Stimulated activated CD8-positive, alpha-beta memory T cell treated with anti-CD3 and anti-CD28 coated beads, Interleukin-15, amount 100 ng/mL, for 4 hours (primary cell): ENCODE data around the gene CSMD2.

Source experiments
- DNase-seq, 2 donors: peaks; one replicate each; pipeline ENCODE4 v3.0.0-alpha.2; 2020; ENCODE audit warnings: low read depth in 2 of 2

The CSMD2 gene

GRCh38 chr1:33962061-33962460 lies 203.0 kb downstream of the CSMD2 start:
- no peak for DNase-seq

- no peak for DNase-seq
These were observed 204.7 kb downstream of the CSMD2 start for GRCh38 chr1:33960188-33960895.

- no peak for DNase-seq
These were observed 207.2 kb downstream of the CSMD2 start for GRCh38 chr1:33957854-33958253.

DNA sequence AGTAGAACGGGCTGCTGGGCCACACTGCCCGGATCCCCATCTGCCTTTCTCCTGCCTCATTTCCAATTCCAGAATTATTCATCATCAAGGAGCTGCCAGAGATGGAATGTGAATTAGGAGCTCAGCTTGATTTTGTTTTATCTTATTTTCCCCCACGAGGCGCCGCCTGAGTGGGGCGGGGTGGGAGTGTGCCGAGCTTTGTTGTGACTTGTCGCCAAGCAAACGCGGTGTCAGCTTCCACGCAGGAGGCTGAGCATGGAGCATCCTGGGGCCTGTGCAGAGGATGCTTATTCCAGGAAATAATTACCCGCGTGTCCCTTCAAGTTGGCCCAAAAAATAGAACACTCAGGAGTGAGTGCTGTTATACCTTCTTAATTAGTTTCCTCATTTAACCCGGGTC lies 209.9 kb downstream of the CSMD2 start:
- DNase-seq, result no peak

DNA sequence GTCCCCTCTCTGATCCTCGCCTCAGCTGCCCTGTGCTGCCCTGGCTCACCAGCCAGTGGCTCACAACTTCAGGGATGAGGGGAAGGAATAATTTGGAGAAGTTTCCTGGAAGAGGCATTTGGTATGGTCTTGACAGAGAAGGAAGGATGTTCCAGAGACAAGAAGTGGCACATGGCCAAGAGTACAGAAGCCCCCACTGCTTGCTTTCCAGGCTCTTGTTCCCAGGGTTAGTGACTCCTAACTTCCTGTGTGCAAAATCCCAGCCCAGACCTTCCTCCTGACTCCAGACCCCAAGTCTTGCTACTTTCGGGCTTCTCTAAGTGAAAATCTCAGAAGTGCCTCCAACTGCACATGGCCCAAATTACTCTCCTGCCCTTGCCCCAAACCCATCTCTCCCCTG lies 215.5 kb downstream of the CSMD2 start:
- no peak for DNase-seq

DNA sequence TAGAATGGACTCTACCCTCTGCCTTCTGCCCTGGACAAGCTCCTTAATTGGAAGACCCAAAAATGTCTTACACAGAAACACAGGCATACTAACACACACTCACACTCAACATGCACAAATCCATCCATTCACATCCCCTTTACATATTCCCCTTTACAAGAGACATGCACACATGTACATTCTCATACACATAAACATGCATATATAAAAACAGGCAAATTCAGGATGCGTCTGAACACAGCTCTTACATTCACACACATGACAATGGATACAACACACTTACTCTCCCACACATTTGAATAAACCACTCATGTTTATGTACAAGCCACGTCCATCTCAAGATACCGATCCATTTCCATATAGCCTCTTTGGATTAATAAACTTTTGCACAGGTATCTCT lies 216.7 kb downstream of the CSMD2 start:
- DNase-seq, result no peak

GRCh38 chr1:33946836-33947235 lies 218.2 kb downstream of the CSMD2 start:
- no peak for DNase-seq

DNA sequence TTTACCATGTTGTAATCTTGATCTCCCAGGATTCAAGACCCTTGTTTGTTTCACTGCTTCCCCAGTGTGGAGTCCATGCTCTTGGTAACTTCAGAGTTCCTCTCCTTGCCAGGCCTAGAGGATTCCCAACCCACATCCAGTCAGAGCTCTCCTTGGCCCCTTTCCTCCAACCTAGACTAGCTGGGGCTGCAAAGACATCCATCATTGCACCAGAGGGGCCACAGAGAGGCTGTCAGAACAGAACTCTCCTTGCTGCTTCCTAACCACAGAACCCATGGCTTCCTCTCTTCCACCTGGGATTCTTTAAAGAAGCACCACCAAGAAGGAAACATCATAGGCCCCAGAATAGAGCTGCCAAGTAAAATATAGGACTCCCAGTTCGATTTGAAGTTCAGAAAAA lies 220.2 kb downstream of the CSMD2 start:
- DNase-seq, result no peak

DNA sequence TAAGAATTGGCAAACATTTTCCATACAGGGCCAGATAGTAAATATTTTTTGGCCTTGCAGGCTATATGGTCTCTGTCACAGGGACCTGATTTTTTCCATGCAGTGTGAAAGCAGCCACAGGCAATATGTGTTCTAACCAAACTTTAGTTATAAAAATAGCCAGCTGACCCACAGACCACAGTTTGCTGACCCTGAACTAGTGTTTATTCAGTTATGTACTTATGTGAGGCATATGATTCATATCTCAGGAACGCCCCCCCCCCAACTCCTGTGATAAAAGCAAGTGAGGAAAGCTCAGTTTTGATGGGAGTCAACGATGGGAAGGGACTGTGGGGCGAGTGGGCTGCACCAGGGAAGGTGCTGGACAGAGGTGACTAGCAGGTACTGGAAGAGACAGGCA lies 221.1 kb downstream of the CSMD2 start:
- DNase-seq, result no peak

GRCh38 chr1:33932871-33933270 lies 232.2 kb downstream of the CSMD2 start:
- DNase-seq, result no peak

DNA sequence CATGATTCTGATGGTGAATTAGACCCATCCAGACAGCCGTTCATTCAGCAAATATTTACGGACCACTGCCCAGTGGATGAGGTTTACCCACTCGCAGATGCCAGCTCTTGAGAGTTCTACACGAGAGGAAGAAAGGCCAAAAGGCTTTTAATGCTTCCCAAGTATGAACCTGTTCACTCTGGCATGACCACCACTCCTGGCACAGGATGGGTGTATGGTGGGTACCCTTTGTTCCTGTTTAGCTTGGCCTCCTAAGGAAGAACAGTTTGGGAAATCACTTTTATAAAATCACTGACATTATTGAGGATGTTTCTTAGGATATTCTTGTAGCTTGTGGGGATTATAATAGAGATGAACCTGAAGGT lies 233.9 kb downstream of the CSMD2 start:
- no peak for DNase-seq

DNA sequence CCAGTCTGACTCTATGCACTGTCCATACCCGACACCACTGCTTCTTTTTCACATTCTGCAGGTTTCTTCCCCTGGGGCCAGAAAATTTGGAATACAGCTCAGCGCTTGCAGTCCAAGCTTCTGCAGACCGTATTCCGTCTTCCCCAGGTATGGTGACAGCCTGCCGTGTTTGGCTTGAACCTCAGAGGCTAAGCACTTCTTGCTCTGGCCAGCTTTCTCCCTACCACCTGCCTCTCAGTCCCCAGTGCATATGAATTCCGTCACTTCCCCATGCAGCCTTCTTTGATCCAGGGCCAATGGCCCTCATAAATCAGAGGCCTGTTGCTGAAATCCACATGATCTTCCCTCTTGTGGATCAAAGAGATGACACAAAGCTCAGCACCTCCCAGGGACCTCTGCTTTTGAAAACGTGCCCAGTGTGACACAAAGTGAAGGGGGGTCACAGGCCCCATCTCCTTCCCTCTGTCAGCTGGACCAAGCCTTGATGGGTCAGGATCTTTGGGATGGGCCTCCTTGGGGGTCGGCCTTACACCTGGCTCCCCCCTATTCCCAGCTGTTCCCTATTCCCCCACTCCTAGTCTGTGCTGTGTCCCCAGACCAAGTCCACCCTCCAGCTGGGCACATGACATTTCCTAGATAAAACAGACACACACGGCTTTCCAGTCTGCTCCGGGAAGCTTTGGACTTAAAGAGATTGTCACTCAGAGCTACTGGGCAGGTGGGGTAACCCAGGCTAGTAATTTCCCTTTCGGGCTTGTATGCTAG lies 234.5 kb downstream of the CSMD2 start:
- DNase-seq, result no peak

GRCh38 chr1:33928251-33928650 lies 236.8 kb downstream of the CSMD2 start:
- DNase-seq, result no peak

GRCh38 chr1:33927721-33928120 lies 237.3 kb downstream of the CSMD2 start:
- no peak for DNase-seq

DNA sequence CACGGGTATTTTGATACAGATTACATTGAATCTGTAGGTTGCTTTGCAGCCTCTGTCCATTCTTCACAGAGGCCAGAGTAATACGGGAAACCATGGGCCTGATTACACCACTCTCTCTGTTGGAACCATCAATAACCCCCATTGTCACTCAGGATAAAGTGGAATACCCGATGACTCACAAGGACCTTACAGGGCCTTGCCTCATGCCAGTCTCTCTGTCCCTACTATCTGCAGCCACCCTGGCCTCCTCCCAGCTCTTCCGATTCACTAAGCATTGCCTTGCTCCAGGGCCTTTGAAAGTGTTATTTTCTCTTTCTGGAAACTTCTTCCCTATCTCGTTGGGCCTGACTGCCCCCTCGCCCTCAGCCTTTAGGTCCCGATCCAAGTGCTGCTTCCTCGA lies 239.4 kb downstream of the CSMD2 start:
- no peak for DNase-seq

DNA sequence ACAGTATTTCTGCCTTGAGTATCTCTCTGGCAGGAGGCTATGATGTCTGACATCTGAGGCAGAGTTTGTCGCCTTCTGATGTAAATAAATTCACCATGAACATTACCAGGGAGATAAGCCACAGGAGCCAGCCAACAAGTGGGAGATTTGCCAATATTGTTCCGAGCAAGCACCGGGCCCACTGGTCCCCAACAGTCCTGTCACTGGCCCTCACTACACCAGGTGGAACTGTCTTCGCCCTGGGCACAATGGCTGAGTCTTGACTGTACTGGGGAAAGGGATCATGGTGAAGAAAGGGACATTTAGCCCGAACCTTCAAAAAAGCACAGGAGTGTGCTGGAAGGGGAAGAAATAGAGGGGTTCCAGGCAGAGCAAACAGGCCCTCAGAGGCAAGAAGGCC lies 243.7 kb downstream of the CSMD2 start:
- no peak for DNase-seq

GRCh38 chr1:33918368-33918767 lies 246.7 kb downstream of the CSMD2 start:
- DNase-seq, result no peak

GRCh38 chr1:33916786-33917185 lies 248.2 kb downstream of the CSMD2 start:
- DNase-seq, result no peak

DNA sequence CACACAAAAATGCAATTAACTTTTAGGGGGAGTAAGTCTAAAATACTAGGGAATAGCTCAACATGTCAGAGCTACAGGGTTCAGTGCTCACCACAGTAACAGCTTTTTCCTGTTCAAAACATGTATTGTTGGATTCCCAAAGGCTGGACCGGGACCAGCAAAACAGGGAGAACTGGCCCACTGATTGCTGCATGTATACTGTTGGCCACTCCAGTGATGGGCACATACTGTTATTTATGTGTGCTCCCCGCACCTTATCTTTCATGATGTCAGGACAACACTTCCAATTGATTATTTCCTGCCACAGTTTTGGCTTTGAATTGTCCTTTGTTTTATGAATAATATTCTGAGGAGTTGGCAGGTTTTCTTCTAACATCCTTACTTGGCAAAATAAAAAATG lies 250.5 kb downstream of the CSMD2 start:
- no peak for DNase-seq

DNA sequence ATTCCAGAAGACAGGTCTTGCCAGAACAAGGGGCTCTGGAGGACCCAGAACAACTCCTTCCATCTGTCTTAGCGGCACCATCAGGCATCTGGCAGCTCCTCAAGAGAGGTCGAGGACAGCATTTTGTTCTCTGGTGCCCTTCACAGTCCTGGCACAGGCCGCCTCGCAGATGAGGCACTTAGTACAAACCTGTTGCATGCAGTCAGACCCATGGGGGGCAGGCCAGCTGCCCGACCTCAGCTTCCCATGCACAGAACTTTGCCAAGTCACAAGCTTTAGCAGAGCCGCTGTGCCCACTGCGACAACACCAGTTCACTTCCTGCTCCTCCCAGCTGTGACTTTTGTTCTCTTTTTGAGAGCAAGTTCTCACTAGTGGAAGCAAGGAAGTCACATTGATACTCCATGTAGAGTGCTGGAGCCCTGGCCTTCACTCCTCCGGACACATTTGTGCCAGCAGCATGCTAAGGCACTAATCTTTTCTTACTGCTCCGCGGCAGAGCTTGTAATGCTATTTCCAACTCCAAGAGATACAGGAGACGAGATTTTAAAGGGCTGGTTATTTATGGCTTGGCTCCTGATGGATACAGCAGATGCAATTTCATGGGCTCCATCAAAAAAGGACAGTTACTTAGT lies 256.6 kb downstream of the CSMD2 start:
- DNase-seq, result no peak

DNA sequence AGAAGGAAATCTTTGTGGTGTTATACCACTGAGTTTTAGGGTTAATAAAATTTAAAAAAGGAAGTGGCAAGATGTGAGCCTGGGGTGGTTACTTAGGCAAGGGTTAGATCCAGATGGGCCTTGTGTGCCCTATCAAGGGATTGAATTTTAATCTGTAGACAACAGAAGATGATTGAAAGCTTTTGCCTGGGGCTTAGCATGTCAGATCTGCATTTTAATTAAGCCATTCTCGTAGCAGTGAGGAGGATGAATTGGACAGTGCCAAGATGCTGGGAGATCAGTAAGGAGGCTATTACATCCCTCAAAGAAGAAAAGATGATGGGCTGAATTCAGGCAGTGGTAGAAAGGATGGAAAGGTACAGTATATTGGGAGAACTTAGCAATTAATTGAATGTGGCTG lies 258.9 kb downstream of the CSMD2 start:
- DNase-seq, result no peak

DNA sequence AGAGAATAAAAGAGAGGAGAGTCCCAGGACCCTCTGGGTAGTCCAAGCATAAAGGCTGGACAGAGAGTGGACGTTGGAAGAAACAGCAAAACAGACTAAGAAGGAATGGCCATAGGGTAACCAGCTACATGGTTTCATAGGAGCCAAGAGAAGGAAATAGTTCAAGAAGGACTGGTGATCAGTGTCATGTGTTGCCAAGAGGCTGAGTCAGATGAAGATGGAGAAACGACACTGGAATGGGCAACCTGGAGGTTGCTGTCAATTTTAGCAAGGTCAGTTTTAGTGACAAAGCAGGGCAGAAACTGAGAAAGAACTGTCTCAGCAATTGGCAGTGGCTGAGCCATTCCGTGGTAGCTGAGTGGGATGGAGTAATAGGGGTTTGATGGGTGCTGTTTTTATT lies 259.8 kb downstream of the CSMD2 start:
- no peak for DNase-seq

DNA sequence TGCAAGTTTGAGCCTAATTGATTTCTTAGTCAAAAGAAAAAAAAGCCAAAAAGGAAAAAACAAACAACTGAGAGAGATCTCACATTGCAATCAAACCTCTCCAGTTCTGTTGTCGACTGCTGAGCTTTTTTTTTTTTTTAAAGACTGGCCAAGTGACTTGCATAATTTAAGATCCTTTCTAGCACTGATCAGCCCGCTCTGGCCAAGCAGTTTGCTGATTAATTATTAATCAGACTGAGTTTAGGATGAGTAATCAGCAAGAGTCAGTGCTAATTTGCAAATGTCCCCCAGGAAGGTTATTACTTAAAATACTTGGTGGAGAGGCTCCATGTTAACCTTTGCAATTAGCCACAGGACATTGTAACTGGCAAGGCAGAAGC lies 261.8 kb downstream of the CSMD2 start:
- no peak for DNase-seq
